GM10248 (cell line): ENCODE measurements around the gene NDUFV2.
"Not testable (repeated sequence)": the region's sequence is repeated elsewhere in the genome, so short reads cannot be mapped to it uniquely, and the experiment has no call there.

Experiments
- CTCF ChIA-PET: fragments of 300-600 bp; sonication (Branson Sonifier 250); formaldehyde crosslinking; extraction: SDS; loops from one replicate; lab custom pipeline; 2021; ENCODE audit warnings: antibody characterized with exemption; lab: Yijun Ruan, JAX
- POLR2A ChIA-PET: fragments of 350-650 bp; sonication (Branson Sonifier 250); formaldehyde crosslinking; extraction: SDS; loops from one replicate; lab custom pipeline; 2020; ENCODE audit warnings: antibody characterized with exemption; lab: Yijun Ruan, JAX
- DNase-seq: peaks from one replicate; pipeline ENCODE4 v3.0.0; 2012; ENCODE audit errors: extremely low spot score
- TF ChIP-seq, protein P1 (sequence below): IDR thresholded peaks from 2 replicates; pipeline ENCODE4 v1.5.1; 2012; ENCODE audit warnings: mild to moderate bottlenecking, low read depth; ENCODE audit errors: extremely low read depth, missing control alignments, control extremely low read depth

The NDUFV2 gene

DNA sequence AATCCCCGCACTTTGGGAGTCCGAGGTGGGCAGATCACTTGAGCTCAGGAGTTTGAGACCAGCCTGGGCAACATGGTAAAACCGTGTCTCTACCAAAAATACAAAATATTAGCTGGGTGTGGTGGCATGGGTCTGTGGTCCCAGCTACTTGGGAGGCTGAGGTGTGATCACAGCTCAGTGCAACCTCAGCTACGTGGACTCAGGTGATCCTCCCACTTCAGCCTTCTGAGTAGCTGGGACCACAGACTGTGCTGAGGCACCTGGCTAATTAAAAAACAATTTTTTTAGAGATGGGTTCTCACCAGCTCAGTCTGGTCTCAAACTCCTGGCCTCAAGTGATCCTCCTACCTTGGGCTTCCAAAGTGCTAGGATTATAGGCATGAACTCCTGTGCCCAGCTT, 57.5 kb downstream of the NDUFV2 start:
- CTCF ChIA-PET: interaction anchor here (0.7 to 2.7 kb wide), 7 partner anchors 10 to 87 kb away, joined by 3 to 11 read pairs (median 4); no protein-coding TSS in a partner anchor
- TF ChIP-seq, protein P1, sequence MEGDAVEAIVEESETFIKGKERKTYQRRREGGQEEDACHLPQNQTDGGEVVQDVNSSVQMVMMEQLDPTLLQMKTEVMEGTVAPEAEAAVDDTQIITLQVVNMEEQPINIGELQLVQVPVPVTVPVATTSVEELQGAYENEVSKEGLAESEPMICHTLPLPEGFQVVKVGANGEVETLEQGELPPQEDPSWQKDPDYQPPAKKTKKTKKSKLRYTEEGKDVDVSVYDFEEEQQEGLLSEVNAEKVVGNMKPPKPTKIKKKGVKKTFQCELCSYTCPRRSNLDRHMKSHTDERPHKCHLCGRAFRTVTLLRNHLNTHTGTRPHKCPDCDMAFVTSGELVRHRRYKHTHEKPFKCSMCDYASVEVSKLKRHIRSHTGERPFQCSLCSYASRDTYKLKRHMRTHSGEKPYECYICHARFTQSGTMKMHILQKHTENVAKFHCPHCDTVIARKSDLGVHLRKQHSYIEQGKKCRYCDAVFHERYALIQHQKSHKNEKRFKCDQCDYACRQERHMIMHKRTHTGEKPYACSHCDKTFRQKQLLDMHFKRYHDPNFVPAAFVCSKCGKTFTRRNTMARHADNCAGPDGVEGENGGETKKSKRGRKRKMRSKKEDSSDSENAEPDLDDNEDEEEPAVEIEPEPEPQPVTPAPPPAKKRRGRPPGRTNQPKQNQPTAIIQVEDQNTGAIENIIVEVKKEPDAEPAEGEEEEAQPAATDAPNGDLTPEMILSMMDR: no peak
- POLR2A ChIA-PET: no interaction called here
- DNase-seq: no peak

DNA sequence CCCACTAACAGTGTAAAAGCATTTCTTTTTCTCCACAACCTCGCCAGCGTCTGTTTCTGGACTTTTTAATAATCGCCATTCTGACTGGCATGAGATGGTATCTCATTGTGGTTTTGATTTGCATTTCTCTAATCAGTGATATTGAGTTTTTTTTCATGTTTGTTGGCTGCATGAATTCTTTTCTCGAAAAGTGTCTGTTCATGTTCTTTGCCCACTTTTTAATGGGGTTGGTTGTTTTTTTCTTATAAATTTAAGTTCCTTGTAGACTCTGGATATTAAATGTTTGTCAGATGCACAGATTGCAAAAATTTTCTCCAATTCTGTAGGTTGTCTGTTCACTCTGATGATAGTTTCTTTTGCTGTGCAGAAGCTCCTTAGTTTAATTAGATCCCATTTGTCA, 60.2 kb downstream of the NDUFV2 start:
- CTCF ChIA-PET, POLR2A ChIA-PET, DNase-seq: not testable (repeated sequence)

GRCh38 chr18:9164149-9164548, 61.6 kb downstream of the NDUFV2 start:
- POLR2A ChIA-PET, DNase-seq: not testable (repeated sequence)
- CTCF ChIA-PET: interaction anchor here (1.0 to 1.3 kb wide), 2 partner anchors 11 to 18 kb away, joined by 3 read pairs; no protein-coding TSS in a partner anchor

DNA sequence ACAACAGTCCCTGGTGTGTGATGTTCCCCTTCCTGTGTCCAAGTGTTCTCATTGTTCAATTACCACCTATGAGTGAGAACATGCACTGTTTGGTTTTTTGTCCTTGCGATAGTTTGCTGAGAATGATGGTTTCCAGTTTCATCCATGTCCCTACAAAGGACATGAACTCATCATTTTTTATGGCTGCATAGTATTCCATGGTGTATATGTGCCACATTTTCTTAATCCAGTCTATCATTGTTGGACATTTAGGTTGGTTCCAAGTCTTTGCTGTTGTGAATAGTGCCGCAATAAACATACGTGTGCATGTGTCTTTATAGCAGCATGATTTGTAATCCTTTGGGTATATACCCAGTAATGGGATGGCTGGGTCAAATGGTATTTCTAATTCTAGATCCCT, 63.4 kb downstream of the NDUFV2 start:
- CTCF ChIA-PET, POLR2A ChIA-PET, DNase-seq: not testable (repeated sequence)

DNA sequence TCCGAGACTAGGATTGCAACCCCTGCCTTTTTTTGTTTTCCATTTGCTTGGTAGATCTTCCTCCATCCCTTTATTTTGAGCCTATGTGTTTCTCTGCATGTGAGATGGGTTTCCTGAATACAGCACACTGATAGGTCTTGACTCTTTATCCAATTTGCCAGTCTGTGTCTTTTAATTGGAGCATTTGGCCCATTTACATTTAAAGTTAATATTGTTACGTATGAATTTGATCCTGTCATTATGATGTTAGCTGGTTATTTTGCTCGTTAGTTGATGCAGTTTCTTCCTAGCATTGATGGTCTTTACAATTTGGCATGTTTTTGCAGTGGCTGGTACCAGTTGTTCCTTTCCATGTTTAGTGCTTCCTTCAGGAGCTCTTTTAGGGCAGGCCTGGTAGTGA, 67.0 kb downstream of the NDUFV2 start:
- DNase-seq, POLR2A ChIA-PET: not testable (repeated sequence)
- CTCF ChIA-PET: interaction anchor here (2.6 kb wide), 1 partner anchor 9 kb away, joined by 8 read pairs; no protein-coding TSS in a partner anchor

DNA sequence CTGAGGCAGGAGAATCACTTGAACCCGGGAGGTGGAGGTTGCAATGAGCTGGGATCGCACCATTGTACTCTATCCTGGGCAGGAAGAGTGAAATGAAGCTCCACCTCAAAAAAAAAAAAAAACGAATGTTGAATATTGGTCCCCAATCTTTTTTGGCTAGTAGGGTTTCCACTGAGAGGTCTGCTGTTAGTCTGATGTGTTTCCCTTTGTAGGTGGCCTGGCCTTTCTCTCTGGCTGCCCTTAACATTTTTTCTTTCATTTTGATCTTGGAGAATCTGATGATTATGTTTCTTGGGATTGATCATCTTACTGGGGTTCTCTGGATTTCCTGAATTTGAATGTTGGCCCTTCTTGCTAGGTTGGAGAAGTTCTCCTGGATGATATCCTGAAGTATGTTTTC, 69.4 kb downstream of the NDUFV2 start:
- DNase-seq, POLR2A ChIA-PET: not testable (repeated sequence)
- CTCF ChIA-PET: interaction anchor here (1.0 to 2.6 kb wide), 3 partner anchors 10 to 18 kb away, joined by 3 to 8 read pairs (median 4); no protein-coding TSS in a partner anchor

DNA sequence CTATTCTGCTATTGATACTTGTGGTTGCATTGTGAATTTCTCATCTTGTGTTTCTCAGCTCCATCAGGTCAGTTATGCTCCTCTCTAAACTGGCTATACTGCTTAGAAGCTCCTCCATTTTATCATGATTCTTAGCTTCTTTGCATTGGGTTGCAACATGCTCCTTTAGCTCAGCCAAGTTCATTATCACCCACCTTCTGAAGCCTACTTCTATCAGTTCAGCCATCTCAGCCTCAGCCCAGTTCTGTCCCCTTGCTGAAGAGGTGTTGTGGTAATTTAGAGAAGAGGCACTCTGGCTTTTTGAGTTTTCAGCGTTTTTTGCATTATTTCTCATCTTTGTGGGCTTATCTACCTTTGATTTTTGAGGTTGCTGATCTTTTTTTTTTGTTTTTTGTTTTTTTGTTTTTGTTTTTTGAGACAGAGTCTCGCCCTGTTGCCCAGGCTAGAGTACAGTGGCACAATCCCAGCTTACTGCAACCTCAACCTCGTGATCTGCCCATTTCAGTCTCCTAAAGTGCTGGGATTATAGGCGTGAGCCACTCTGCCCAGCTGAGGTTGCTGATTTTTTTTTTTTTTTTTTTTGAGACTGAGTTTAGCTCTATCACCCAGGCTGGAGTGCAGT, 70.1 kb downstream of the NDUFV2 start:
- ChIA-PET POLR2A (interaction anchor here (0.6 kb wide), 1 partner anchor 90 kb away, joined by 3 read pairs; no protein-coding TSS in a partner anchor), CTCF (interaction anchor here (1.1 kb wide), 1 partner anchor 17 kb away, joined by 3 read pairs; no protein-coding TSS in a partner anchor)
- no peak for DNase-seq

GRCh38 chr18:9173770-9174233, 71.3 kb downstream of the NDUFV2 start:
- POLR2A ChIA-PET: no interaction called here
- TF ChIP-seq, protein P1: no peak
- CTCF ChIA-PET: no interaction called here
- no peak for DNase-seq

More for the DNA sequence above, 70.1 kb downstream of the NDUFV2 start:
- TF ChIP-seq, protein P1: no peak

DNA sequence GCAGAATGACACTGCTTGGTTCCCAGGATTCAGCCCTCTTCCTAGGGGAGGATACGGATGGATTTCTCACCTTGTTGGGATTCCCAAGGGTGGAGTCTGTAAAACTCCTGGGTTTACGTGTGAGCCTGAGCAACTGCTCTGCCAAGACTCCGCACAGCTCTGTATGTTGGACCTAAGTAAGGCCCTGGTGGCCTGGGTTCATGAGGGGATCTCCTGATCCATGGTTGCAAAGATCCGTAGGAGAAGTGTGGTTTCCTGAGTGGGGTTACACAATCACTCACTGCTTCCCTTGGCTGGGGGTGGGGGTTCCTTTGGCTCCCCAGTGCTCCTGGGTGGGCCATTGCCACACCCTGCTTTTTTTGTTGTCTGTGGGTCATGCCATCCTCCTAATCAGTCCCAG, 71.8 kb downstream of the NDUFV2 start:
- ChIA-PET CTCF (no interaction called here), POLR2A (no interaction called here)
- DNase-seq: no peak
- TF ChIP-seq, protein P1: no peak
